Thoracic aorta (tissue), 2 donors: ENCODE data around the gene ITPKC. TPM values are rescaled to one million over a fixed set of nuclear protein-coding genes. Genes with fewer than 3 reads are reported as not detected.

Source experiments
- ATAC-seq: fragments of 150-250 bp; one replicate; pipeline ENCODE4 v1.8.0; 2017; ENCODE audit warnings: low read depth; ENCODE audit not compliant: insufficient number of reproducible peaks, low FRiP score
- DNase-seq: peaks from one replicate; pipeline ENCODE4 v3.0.0-alpha.2; 2020; ENCODE audit warnings: low spot score
- H3K27ac ChIP-seq, 2 donors: fragments of 200-600 bp; sonication (generic); 1 replicate in 1 of 2; 2 replicates in 1 of 2; pipeline ENCODE4 v1.5.1; 2016; ENCODE audit warnings: mild to moderate bottlenecking in 2 of 2, moderate library complexity in 2 of 2
- H3K27me3 ChIP-seq: fragments of 200-600 bp; sonication (generic); replicated peaks from 2 replicates; pipeline ENCODE4 v1.6.0; 2016; ENCODE audit warnings: mild to moderate bottlenecking; ENCODE audit not compliant: insufficient read depth
- H3K36me3 ChIP-seq: fragments of 200-600 bp; sonication (generic); one replicate; pipeline ENCODE4 v1.5.1; 2016
- H3K4me1 ChIP-seq, 2 donors: fragments of 200-600 bp; sonication (generic); 1 replicate in 1 of 2; 2 replicates in 1 of 2; pipeline versions ENCODE4 v1.5.1 to v1.6.0; 2016; ENCODE audit warnings: low read depth in 2 of 2, mild to moderate bottlenecking in 1 of 2; ENCODE audit not compliant: control insufficient read depth in 1 of 2
- H3K4me3 ChIP-seq: fragments of 200-600 bp; sonication (generic); 2 replicates; pipeline ENCODE4 v1.5.1; 2016; ENCODE audit warnings: mild to moderate bottlenecking
- H3K9me3 ChIP-seq: fragments of 200-600 bp; sonication (generic); 2 replicates; pipeline ENCODE4 v1.5.1; 2016
- total RNA-seq, 2 donors: library from RNA; depleted of rRNA; stranded (reverse); fragments of >200 nt; gene quantifications; one replicate each; pipeline versions ENCODE4 v1.1.0 to v1.2.3, GENCODE V29; 2016
- TF ChIP-seq, protein P1 (sequence below): fragments of 200-600 bp; sonication (generic); IDR thresholded peaks from one replicate; pipeline ENCODE4 v1.5.1; 2019; ENCODE audit warnings: antibody characterized with exemption

The ITPKC gene
- total RNA-seq, 2 donors from 2014 or later = 45.4 to 79.4 TPM

DNA sequence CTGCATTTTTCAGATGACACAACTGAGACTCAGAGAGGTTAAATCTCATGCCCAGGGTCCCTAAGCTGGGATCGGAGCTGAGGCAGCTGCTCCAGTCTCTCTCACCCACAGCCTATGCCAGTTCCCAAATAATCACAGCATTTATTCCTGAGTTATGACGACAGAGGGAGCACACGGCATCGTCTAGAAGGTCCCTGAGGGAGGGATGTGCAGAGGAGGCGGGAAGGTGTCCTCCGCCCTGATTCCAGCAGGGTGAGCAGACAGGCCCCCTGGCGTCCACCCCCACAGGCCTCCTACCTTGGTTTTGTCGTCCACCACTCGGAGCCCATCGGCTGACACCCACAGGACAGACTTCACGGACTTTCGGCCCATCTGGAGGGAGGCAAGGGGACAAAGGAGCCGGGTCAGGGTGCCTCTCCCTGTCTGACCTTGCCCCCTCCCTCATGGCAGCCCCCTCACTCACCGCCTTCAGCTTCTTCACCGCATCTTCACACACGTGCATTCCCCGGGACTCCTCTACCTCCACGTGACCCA is 34.4 kb upstream of the ITPKC start:
- no peak overlapping the region for H3K27ac ChIP-seq
- no peak for ATAC-seq
- H3K27me3 ChIP-seq = no peaks in the 10 kb centered on the region
- peaks cover 79% of the 10 kb centered on the region for H3K36me3 ChIP-seq
- TF ChIP-seq, protein P1, sequence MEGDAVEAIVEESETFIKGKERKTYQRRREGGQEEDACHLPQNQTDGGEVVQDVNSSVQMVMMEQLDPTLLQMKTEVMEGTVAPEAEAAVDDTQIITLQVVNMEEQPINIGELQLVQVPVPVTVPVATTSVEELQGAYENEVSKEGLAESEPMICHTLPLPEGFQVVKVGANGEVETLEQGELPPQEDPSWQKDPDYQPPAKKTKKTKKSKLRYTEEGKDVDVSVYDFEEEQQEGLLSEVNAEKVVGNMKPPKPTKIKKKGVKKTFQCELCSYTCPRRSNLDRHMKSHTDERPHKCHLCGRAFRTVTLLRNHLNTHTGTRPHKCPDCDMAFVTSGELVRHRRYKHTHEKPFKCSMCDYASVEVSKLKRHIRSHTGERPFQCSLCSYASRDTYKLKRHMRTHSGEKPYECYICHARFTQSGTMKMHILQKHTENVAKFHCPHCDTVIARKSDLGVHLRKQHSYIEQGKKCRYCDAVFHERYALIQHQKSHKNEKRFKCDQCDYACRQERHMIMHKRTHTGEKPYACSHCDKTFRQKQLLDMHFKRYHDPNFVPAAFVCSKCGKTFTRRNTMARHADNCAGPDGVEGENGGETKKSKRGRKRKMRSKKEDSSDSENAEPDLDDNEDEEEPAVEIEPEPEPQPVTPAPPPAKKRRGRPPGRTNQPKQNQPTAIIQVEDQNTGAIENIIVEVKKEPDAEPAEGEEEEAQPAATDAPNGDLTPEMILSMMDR = no peak
- peaks cover 0 to 6% of the 10 kb centered on the region in 2 donors for H3K4me1 ChIP-seq
- H3K9me3 ChIP-seq = no peaks in the 10 kb centered on the region
- H3K4me3 ChIP-seq = no peak overlapping the region
- no peak for DNase-seq

DNA sequence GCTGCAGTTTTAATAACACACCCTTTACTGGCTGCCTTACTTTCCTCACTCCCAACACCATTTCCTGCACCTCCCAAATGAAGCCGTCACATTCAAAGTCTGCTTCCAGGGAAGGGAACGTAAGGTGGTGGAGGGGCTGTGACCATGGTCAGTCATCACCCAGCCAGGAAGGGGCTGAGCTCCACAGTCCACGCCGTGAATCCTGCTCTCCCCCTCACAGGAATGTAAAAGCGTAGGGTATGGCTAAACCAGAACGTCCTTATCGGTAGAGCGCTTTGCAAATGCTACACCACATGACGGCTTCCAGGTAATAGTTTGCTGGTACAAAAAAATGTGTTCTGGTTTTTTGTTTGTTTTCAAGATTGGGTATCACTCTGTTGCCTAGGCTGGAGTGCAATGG is 33.5 kb upstream of the ITPKC start:
- peaks cover 0 to 15% of the 10 kb centered on the region in 2 donors for H3K4me1 ChIP-seq
- TF ChIP-seq, protein P1 = no peak
- ATAC-seq = no peak
- H3K27me3 ChIP-seq = no peaks in the 10 kb centered on the region
- H3K27ac ChIP-seq = no peak overlapping the region
- no peaks in the 10 kb centered on the region for H3K9me3 ChIP-seq
- no peak overlapping the region for H3K4me3 ChIP-seq
- no peak for DNase-seq
- peaks cover 69% of the 10 kb centered on the region for H3K36me3 ChIP-seq

DNA sequence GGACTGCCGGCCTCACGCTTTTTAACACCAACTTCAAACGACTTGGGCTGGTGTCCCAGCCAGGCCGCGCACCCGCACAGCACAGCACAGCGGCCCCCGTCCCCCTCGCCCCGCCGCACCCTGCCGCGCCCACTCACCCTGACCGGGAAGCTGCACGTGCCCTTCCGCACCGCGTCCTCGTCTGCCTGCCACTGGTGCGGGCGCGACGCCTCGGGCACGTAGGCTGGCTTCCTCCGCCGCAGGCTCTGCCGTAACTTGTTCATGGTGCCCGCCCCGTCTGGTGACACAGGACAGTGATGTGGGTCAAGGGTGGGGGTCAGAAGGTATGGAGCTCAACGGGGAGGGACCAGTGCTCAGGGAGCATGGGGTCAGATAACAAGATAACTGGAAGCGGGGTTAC is 32.6 kb upstream of the ITPKC start:
- Histone ChIP-seq H3K4me1 (peaks cover 3 to 22% of the 10 kb centered on the region in 2 donors), H3K27me3 (no peaks in the 10 kb centered on the region), H3K27ac (no peak overlapping the region), H3K36me3 (peaks cover 61% of the 10 kb centered on the region), H3K4me3 (no peak overlapping the region), H3K9me3 (no peaks in the 10 kb centered on the region)
- DNase-seq (no peak), ATAC-seq (no peak)
- TF ChIP-seq, protein P1 = no peak

DNA sequence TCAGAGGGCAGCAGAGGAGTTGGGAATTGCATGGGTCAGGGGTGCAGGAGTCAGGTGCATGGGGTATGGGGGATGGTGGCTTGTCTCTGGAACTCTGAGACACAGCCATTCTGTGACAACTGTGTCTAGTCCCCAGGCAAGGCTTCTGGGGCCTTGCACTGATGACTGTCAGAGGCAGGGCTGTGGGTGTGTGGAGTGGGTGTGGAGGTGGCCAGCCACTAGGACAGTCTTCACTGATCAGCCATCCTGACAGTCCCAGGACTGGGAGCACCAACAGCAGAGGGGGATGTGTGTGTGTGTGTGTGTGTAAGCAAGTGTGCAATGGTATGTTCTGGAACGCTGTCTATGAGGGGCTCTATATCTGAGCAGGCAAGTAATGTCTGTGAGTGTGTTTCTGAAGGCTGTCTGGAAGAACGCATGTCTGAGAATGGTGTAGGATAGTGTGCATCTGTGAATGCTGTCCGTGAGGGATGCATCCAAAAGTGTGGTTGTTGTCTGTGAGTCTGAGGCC is 31.8 kb upstream of the ITPKC start:
- peaks cover 3 to 22% of the 10 kb centered on the region in 2 donors for H3K4me1 ChIP-seq
- no peaks in the 10 kb centered on the region for H3K27me3 ChIP-seq
- DNase-seq (no peak), ATAC-seq (no peak)
- H3K27ac ChIP-seq = no peak overlapping the region
- H3K9me3 ChIP-seq = no peaks in the 10 kb centered on the region
- TF ChIP-seq, protein P1 = no peak
- H3K4me3 ChIP-seq = no peak overlapping the region
- H3K36me3 ChIP-seq = peaks cover 54% of the 10 kb centered on the region

DNA sequence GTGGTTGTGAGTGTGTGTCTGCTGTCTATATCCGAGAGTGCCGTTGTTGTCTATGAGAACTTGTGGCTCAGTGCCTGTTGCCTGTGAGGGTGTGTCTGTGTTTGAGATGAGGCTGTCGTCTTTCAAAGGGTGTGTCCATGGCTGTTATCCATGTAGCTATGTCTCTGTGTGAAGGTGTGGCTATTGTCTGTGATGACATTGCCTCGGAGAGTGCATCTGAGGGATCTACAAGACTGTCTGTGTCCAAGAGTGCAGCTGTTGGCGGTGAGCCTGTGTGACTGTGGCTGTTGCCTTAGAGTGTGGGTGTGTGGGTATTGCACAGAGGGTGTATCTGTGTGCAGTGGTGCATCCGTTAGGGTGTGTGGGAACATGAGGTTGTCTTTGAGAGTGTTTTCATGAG is 31.3 kb upstream of the ITPKC start:
- Histone ChIP-seq H3K4me1 (peaks cover 3 to 22% of the 10 kb centered on the region in 2 donors), H3K36me3 (peaks cover 50% of the 10 kb centered on the region), H3K27ac (no peak overlapping the region), H3K27me3 (no peaks in the 10 kb centered on the region), H3K9me3 (no peaks in the 10 kb centered on the region), H3K4me3 (no peak overlapping the region)
- TF ChIP-seq, protein P1 = no peak
- ATAC-seq = no peak
- DNase-seq = no peak
